ENCODE measurements around the gene P2RY2.

Gene P2RY2

GRCh38 chr11:73174495-73174791, 43.6 kb upstream of the P2RY2 start:
- no peak overlapping the region for H3K4me2 ChIP-seq (ENCODE audit: low read depth, low read length, poor library complexity, severe bottlenecking)
- TF ChIP-seq EZH2phosphoT487 (conservative IDR thresholded peaks at IDR 0.05; ENCODE audit: low read length) = no peak
- TF ChIP-seq, protein P1, sequence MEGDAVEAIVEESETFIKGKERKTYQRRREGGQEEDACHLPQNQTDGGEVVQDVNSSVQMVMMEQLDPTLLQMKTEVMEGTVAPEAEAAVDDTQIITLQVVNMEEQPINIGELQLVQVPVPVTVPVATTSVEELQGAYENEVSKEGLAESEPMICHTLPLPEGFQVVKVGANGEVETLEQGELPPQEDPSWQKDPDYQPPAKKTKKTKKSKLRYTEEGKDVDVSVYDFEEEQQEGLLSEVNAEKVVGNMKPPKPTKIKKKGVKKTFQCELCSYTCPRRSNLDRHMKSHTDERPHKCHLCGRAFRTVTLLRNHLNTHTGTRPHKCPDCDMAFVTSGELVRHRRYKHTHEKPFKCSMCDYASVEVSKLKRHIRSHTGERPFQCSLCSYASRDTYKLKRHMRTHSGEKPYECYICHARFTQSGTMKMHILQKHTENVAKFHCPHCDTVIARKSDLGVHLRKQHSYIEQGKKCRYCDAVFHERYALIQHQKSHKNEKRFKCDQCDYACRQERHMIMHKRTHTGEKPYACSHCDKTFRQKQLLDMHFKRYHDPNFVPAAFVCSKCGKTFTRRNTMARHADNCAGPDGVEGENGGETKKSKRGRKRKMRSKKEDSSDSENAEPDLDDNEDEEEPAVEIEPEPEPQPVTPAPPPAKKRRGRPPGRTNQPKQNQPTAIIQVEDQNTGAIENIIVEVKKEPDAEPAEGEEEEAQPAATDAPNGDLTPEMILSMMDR (IDR thresholded peaks at IDR 0.05; ENCODE audit: insufficient read depth, low read length, poor library complexity, severe bottlenecking) = no peak
- no peak overlapping the region for H3K27ac ChIP-seq (ENCODE audit: low read depth, low read length)
- no peaks in the 10 kb centered on the region for H3K36me3 ChIP-seq (ENCODE audit: low read length)
- no peaks in the 10 kb centered on the region for H3K79me2 ChIP-seq (ENCODE audit: insufficient read depth, low read length)
- no peak overlapping the region for H3K9ac ChIP-seq (ENCODE audit: low read length)
- H3K4me3 ChIP-seq (ENCODE audit: insufficient read depth, low read length, poor library complexity, severe bottlenecking) = no peak overlapping the region
- H3K27me3 ChIP-seq (ENCODE audit: low read length) = no peaks in the 10 kb centered on the region
- no peaks in the 10 kb centered on the region for H3F3A ChIP-seq (ENCODE audit: insufficient read depth)
- H3K9me2 ChIP-seq (replicated peaks; ENCODE audit: insufficient read depth, low read length) = no peaks in the 10 kb centered on the region
- H4K20me1 ChIP-seq (ENCODE audit: low read depth, low read length) = no peaks in the 10 kb centered on the region
- H3K9me3 ChIP-seq (ENCODE audit: insufficient read depth, low read length) = no peaks in the 10 kb centered on the region
- no peak overlapping the region for H2AFZ ChIP-seq (ENCODE audit: low read depth, low read length, severe bottlenecking)

DNA sequence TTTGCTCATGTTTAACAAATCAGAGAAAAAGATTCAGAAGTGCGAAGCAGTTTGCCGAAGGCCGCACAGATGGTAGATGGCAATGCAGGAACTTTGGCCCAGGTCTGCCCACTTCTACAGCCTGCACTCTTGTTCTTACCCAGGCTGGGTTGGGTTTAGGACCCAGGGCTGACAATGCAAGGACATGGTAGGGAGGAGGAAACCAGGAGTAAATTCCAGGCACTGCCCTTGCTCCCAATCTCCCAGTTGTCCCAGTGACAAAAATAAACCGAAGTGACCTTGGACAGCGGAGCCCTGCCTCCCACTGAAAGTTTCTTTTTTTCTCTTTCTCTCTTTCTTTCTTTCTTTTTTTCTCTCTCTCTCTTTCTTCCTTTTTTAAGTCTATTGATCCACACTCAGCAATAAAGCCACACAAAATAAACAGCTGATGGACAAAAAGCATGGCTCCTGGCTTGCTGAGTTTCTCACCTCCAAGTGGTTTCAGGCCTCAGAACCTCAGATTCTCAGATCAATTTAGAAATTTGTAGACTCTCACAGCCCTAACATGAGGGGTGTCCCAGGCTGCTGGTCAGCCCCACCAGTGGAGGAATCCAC, 42.4 kb upstream of the P2RY2 start:
- peak overlapping the region; percentile 24; the same call in 1 of the 2 replicates for H3K9ac ChIP-seq (ENCODE audit: low read length)
- H3K4me2 ChIP-seq (ENCODE audit: low read depth, low read length, poor library complexity, severe bottlenecking) = no peak overlapping the region
- H3K27me3 ChIP-seq (ENCODE audit: low read length) = no peaks in the 10 kb centered on the region
- no peaks in the 10 kb centered on the region for H3K9me3 ChIP-seq (ENCODE audit: insufficient read depth, low read length)
- H4K20me1 ChIP-seq (ENCODE audit: low read depth, low read length) = no peaks in the 10 kb centered on the region
- H3K4me3 ChIP-seq (ENCODE audit: insufficient read depth, low read length, poor library complexity, severe bottlenecking) = no peak overlapping the region
- H3K36me3 ChIP-seq (ENCODE audit: low read length) = no peaks in the 10 kb centered on the region
- H2AFZ ChIP-seq (ENCODE audit: low read depth, low read length, severe bottlenecking) = no peak overlapping the region
- no peaks in the 10 kb centered on the region for H3K9me2 ChIP-seq (replicated peaks; ENCODE audit: insufficient read depth, low read length)
- H3K27ac ChIP-seq (ENCODE audit: low read depth, low read length) = no peak overlapping the region
- no peaks in the 10 kb centered on the region for H3F3A ChIP-seq (ENCODE audit: insufficient read depth)
- H3K79me2 ChIP-seq (ENCODE audit: insufficient read depth, low read length) = no peaks in the 10 kb centered on the region
- TF ChIP-seq, protein P1 (IDR thresholded peaks at IDR 0.05; ENCODE audit: insufficient read depth, low read length, poor library complexity, severe bottlenecking) = no peak
- TF ChIP-seq EZH2phosphoT487 (conservative IDR thresholded peaks at IDR 0.05; ENCODE audit: low read length) = no peak

GRCh38 chr11:73176145-73176873, 41.8 kb upstream of the P2RY2 start:
- Histone ChIP-seq H3K9ac (ENCODE audit: low read length) (peak overlapping the region; percentile 24; the same call in 1 of the 2 replicates), H3K36me3 (ENCODE audit: low read length) (no peaks in the 10 kb centered on the region), H3K9me2 (replicated peaks; ENCODE audit: insufficient read depth, low read length) (no peaks in the 10 kb centered on the region), H2AFZ (ENCODE audit: low read depth, low read length, severe bottlenecking) (no peak overlapping the region), H3K79me2 (ENCODE audit: insufficient read depth, low read length) (no peaks in the 10 kb centered on the region), H4K20me1 (ENCODE audit: low read depth, low read length) (no peaks in the 10 kb centered on the region), H3K27me3 (ENCODE audit: low read length) (no peaks in the 10 kb centered on the region), H3K27ac (ENCODE audit: low read depth, low read length) (no peak overlapping the region), H3F3A (ENCODE audit: insufficient read depth) (no peaks in the 10 kb centered on the region), H3K9me3 (ENCODE audit: insufficient read depth, low read length) (no peaks in the 10 kb centered on the region), H3K4me2 (ENCODE audit: low read depth, low read length, poor library complexity, severe bottlenecking) (no peak overlapping the region), H3K4me3 (ENCODE audit: insufficient read depth, low read length, poor library complexity, severe bottlenecking) (no peak overlapping the region)
- TF ChIP-seq EZH2phosphoT487 (conservative IDR thresholded peaks at IDR 0.05; ENCODE audit: low read length) = no peak
- TF ChIP-seq, protein P1 (IDR thresholded peaks at IDR 0.05; ENCODE audit: insufficient read depth, low read length, poor library complexity, severe bottlenecking) = no peak

Data from SU-DHL-6 (cell line).